Bronchial epithelial cell (primary cell): Measurements from ENCODE around the gene IL6R. TPM values are rescaled to one million over a fixed set of nuclear protein-coding genes. Genes with fewer than 3 reads are reported as not detected.
A peak's percentile ranks its signal among the peaks of the same experiment; 100 is the strongest.
"Not testable (repeated sequence)": the region's sequence is repeated elsewhere in the genome, so short reads cannot be mapped to it uniquely, and the experiment has no call there.

ENCODE experiments used
- DNase-seq: peaks from one replicate; pipeline ENCODE4 v3.0.0-alpha.2; 2010; ENCODE audit warnings: low read depth
- FAIRE-seq: peaks from 2 replicates; lab custom pipeline; 2011; peaks lifted over from hg19 to GRCh38; lab: Jason Lieb, UNC
- H3K27me3 ChIP-seq: 2 replicates; pipeline ENCODE4 v1.5.1; 2011; ENCODE audit warnings: low read length; ENCODE audit not compliant: control insufficient read depth, insufficient read depth
- H3K36me3 ChIP-seq: 2 replicates; pipeline ENCODE4 v1.5.1; 2011; ENCODE audit warnings: low read length; ENCODE audit not compliant: control insufficient read depth, insufficient read depth
- H3K4me3 ChIP-seq: 2 replicates; pipeline ENCODE4 v1.5.1; 2011; ENCODE audit warnings: mild to moderate bottlenecking, low read depth, low read length, control low read depth
- CTCF ChIP-seq: IDR thresholded peaks from 2 replicates; pipeline ENCODE4 v1.5.1; 2011; ENCODE audit warnings: mild to moderate bottlenecking, moderate library complexity, low read length, control low read depth, inconsistent platforms; ENCODE audit not compliant: insufficient read depth, severe bottlenecking
- total RNA-seq: library from RNA; depleted of rRNA; stranded (reverse); fragments of >200 nt; gene quantifications from 2 replicates; pipeline ENCODE4 v1.2.1, GENCODE V29; 2014

IL6R gene
- total RNA-seq, 1 donor from 2014 or later: 47.9 TPM

GRCh38 chr1:154420961-154421924 is 16.1 kb downstream of the IL6R start:
- no peak for TF ChIP-seq CTCF
- DNase-seq (no peak), FAIRE-seq (no peak)
- Histone ChIP-seq H3K4me3 (no peak overlapping the region), H3K27me3 (no peaks in the 10 kb centered on the region), H3K36me3 (peaks cover 10% of the 10 kb centered on the region)

GRCh38 chr1:154422049-154422448 is 16.9 kb downstream of the IL6R start:
- not testable (repeated sequence) for FAIRE-seq, H3K4me3 ChIP-seq, H3K27me3 ChIP-seq
- peak; percentile 60 for DNase-seq
- peaks cover 10% of the 10 kb centered on the region for H3K36me3 ChIP-seq

- FAIRE-seq (no peak), DNase-seq (peak; percentile 74)
- H3K36me3 ChIP-seq: peaks cover 10% of the 10 kb centered on the region
- H3K4me3 ChIP-seq: no peak overlapping the region
- H3K27me3 ChIP-seq: no peaks in the 10 kb centered on the region
- no peak for TF ChIP-seq CTCF
These were observed 17.4 kb downstream of the IL6R start for GRCh38 chr1:154422521-154422920.

GRCh38 chr1:154423304-154423987 is 18.3 kb downstream of the IL6R start:
- Histone ChIP-seq H3K36me3 (peaks cover 10% of the 10 kb centered on the region), H3K27me3 (no peaks in the 10 kb centered on the region), H3K4me3 (no peak overlapping the region)
- FAIRE-seq (no peak), DNase-seq (peak; percentile 81)
- TF ChIP-seq CTCF: no peak

- Histone ChIP-seq H3K4me3 (no peak overlapping the region), H3K27me3 (no peaks in the 10 kb centered on the region), H3K36me3 (peaks cover 14% of the 10 kb centered on the region)
- no peak for DNase-seq
- FAIRE-seq: no peak
- no peak for TF ChIP-seq CTCF
These were observed 18.8 kb downstream of the IL6R start for GRCh38 chr1:154423988-154424326.

- no peaks in the 10 kb centered on the region for H3K27me3 ChIP-seq
- peaks cover 18% of the 10 kb centered on the region for H3K36me3 ChIP-seq
- no peak overlapping the region for H3K4me3 ChIP-seq
- TF ChIP-seq CTCF: no peak
- FAIRE-seq (no peak), DNase-seq (peak; percentile 86)
These were observed 20.0 kb downstream of the IL6R start for GRCh38 chr1:154425172-154425571.
